Measurements from ENCODE around the gene MX2. TPM values are rescaled to one million over a fixed set of nuclear protein-coding genes. Genes with fewer than 3 reads are reported as not detected.

MX2 gene
- total and polyA plus RNA-seq, 2 donors (not counting 3 experiments of a cell fraction or from before 2014, with no cell fraction given) = 0.01 TPM; not detected in 1

- ChIA-PET CTCF (no interaction called here), POLR2A (no interaction called here)
- peaks cover 0 to 3% of the 10 kb centered on the region in 2 experiments for H3K27me3 ChIP-seq (ENCODE audit: control insufficient read depth in 2 of 2, insufficient read depth in 2 of 2, low read length in 2 of 2)
- no peaks in the 10 kb centered on the region for H3K4me1 ChIP-seq (ENCODE audit: control insufficient read depth, extremely low read depth, insufficient read depth, low read length)
- H3K9me3 ChIP-seq (replicated peaks; ENCODE audit: control insufficient read depth, insufficient read depth, low read length) = no peaks in the 10 kb centered on the region
- intact Hi-C loops (cut with micrococcal nuclease) = no loop called here
- FAIRE-seq (no peak), DNase-seq (ENCODE audit: low read depth, low spot score) (no peak)
- no peak overlapping the region for H2AFZ ChIP-seq (ENCODE audit: low read depth, low read length)
- BruUV-seq (replicated peaks) = no TSS peak
- no peak overlapping the region for H3K27ac ChIP-seq (ENCODE audit: insufficient read depth, low read depth, low read length)
- H3K9me1 ChIP-seq (replicated peaks; ENCODE audit: control insufficient read depth, extremely low read depth, insufficient read depth, low read length) = no peaks in the 10 kb centered on the region
- no peaks in the 10 kb centered on the region for H4K20me1 ChIP-seq (replicated peaks; ENCODE audit: control insufficient read depth, extremely low read depth, insufficient read depth, low read length)
- no peaks in the 10 kb centered on the region for H3K79me2 ChIP-seq (ENCODE audit: control insufficient read depth, insufficient read depth, low read length)
- no peak for TF ChIP-seq FOS (IDR thresholded peaks at IDR 0.05; ENCODE audit: borderline replicate concordance, insufficient read depth, low read length)
- no peak for TF ChIP-seq MYC (IDR thresholded peaks at IDR 0.05; ENCODE audit: low read depth, low read length)
- TF ChIP-seq POLR2A (IDR thresholded peaks at IDR 0.05; ENCODE audit: low read depth, low read length) = no peak
- no peak for TF ChIP-seq JUN (IDR thresholded peaks at IDR 0.05; ENCODE audit: borderline replicate concordance, insufficient read depth, insufficient read length, low read depth)
- no peak for TF ChIP-seq POLR2AphosphoS5 (IDR thresholded peaks at IDR 0.05; ENCODE audit: insufficient read depth, low read depth, low read length)
- TF ChIP-seq, protein P1, sequence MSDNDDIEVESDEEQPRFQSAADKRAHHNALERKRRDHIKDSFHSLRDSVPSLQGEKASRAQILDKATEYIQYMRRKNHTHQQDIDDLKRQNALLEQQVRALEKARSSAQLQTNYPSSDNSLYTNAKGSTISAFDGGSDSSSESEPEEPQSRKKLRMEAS (IDR thresholded peaks at IDR 0.05; ENCODE audit: insufficient read depth, insufficient read length) = no peak
- TF ChIP-seq EZH2 (IDR thresholded peaks at IDR 0.05; ENCODE audit: borderline replicate concordance, low read depth, low read length, severe bottlenecking) = no peak
- TF ChIP-seq GATA2 (IDR thresholded peaks at IDR 0.05; ENCODE audit: insufficient read depth, insufficient read length, low read depth, low read length) = no peak
- no peak for TF ChIP-seq CTCF (IDR thresholded peaks at IDR 0.05; ENCODE audit: extremely low read depth in 1 of 2, insufficient read depth in 1 of 2, low read depth in 1 of 2, low read length in 2 of 2)
- no peaks in the 10 kb centered on the region for H3K36me3 ChIP-seq (ENCODE audit: control insufficient read depth in 2 of 2, extremely low read depth in 1 of 2, insufficient read depth in 2 of 2, low read length in 2 of 2)
- H3K4me2 ChIP-seq (ENCODE audit: insufficient read depth, low read length) = no peak overlapping the region
- dilution Hi-C loops (cut with MboI; ENCODE audit: extremely low pct_ligation_motif_present, low sequenced_read_pairs) = no loop called here
- H3K4me3 ChIP-seq (replicated peaks in 1 of 3; ENCODE audit: insufficient read depth in 1 of 3, low read depth in 1 of 3, low read length in 3 of 3) = no peak overlapping the region
- no peak overlapping the region for H3K9ac ChIP-seq (replicated peaks; ENCODE audit: extremely low read depth, insufficient read depth, low read length)
Measured at GRCh38 chr21:41345934-41346685, 15.7 kb upstream of the MX2 start.

All from endothelial cell of umbilical vein (primary cell).